KOPT-K1 (cell line): ENCODE results near the gene USP10.

ENCODE experiments used
- H3K27ac ChIP-seq: fragments of 200-600 bp; sonication (generic); 2 replicates; pipeline ENCODE4 v1.5.1; 2016; ENCODE audit warnings: antibody characterized with exemption, mild to moderate bottlenecking, low read depth, low read length; ENCODE audit not compliant: poor library complexity, severe bottlenecking
- H3K36me3 ChIP-seq: fragments of 200-600 bp; sonication (generic); 2 replicates; pipeline ENCODE4 v1.5.1; 2017; ENCODE audit warnings: antibody characterized with exemption, mild to moderate bottlenecking, low read length, moderate library complexity; ENCODE audit not compliant: insufficient read depth
- H3K9me3 ChIP-seq: fragments of 200-600 bp; sonication (generic); 2 replicates; pipeline ENCODE4 v1.5.1; 2017; ENCODE audit warnings: antibody characterized with exemption, low read length, mild to moderate bottlenecking; ENCODE audit not compliant: insufficient read depth, poor library complexity, severe bottlenecking

Gene USP10

GRCh38 chr16:84704253-84704652, 4.5 kb downstream of the USP10 start:
- Histone ChIP-seq H3K27ac (no peak overlapping the region), H3K9me3 (no peaks in the 10 kb centered on the region), H3K36me3 (peaks cover 19% of the 10 kb centered on the region; the same call in 1 of the 2 replicates)

GRCh38 chr16:84706856-84707255, 7.1 kb downstream of the USP10 start:
- no peak overlapping the region for H3K27ac ChIP-seq
- peaks cover 43% of the 10 kb centered on the region for H3K36me3 ChIP-seq
- no peaks in the 10 kb centered on the region for H3K9me3 ChIP-seq

GRCh38 chr16:84709609-84710008, 9.8 kb downstream of the USP10 start:
- no peak overlapping the region for H3K27ac ChIP-seq
- no peaks in the 10 kb centered on the region for H3K9me3 ChIP-seq
- H3K36me3 ChIP-seq: peaks cover 58% of the 10 kb centered on the region

- peaks cover 53% of the 10 kb centered on the region for H3K36me3 ChIP-seq
- H3K9me3 ChIP-seq: no peaks in the 10 kb centered on the region
- no peak overlapping the region for H3K27ac ChIP-seq
These were observed 10.9 kb downstream of the USP10 start for GRCh38 chr16:84710686-84711085.

GRCh38 chr16:84712138-84712671, 12.4 kb downstream of the USP10 start:
- Histone ChIP-seq H3K36me3 (peaks cover 64% of the 10 kb centered on the region), H3K27ac (no peak overlapping the region)

GRCh38 chr16:84712801-84713775, 13.3 kb downstream of the USP10 start:
- Histone ChIP-seq H3K27ac (no peak overlapping the region), H3K36me3 (peaks cover 72% of the 10 kb centered on the region), H3K9me3 (no peaks in the 10 kb centered on the region)

More at GRCh38 chr16:84712138-84712671, 12.4 kb downstream of the USP10 start:
- no peaks in the 10 kb centered on the region for H3K9me3 ChIP-seq

GRCh38 chr16:84714028-84714427, 14.2 kb downstream of the USP10 start:
- H3K9me3 ChIP-seq: no peaks in the 10 kb centered on the region
- peaks cover 66% of the 10 kb centered on the region for H3K36me3 ChIP-seq
- H3K27ac ChIP-seq: no peak overlapping the region

- Histone ChIP-seq H3K9me3 (no peaks in the 10 kb centered on the region), H3K36me3 (peaks cover 67% of the 10 kb centered on the region), H3K27ac (no peak overlapping the region)
These were observed 15.6 kb downstream of the USP10 start for GRCh38 chr16:84715424-84715823.

- Histone ChIP-seq H3K36me3 (peaks cover 64% of the 10 kb centered on the region), H3K9me3 (no peaks in the 10 kb centered on the region), H3K27ac (no peak overlapping the region)
These were observed 16.1 kb downstream of the USP10 start for GRCh38 chr16:84715854-84716253.

- no peak overlapping the region for H3K27ac ChIP-seq
- H3K36me3 ChIP-seq: peaks cover 64% of the 10 kb centered on the region
- no peaks in the 10 kb centered on the region for H3K9me3 ChIP-seq
These were observed 16.9 kb downstream of the USP10 start for GRCh38 chr16:84716740-84717139.

GRCh38 chr16:84717484-84717883, 17.7 kb downstream of the USP10 start:
- H3K36me3 ChIP-seq: peaks cover 64% of the 10 kb centered on the region
- H3K9me3 ChIP-seq: no peaks in the 10 kb centered on the region
- H3K27ac ChIP-seq: no peak overlapping the region

- Histone ChIP-seq H3K27ac (no peak overlapping the region), H3K9me3 (no peaks in the 10 kb centered on the region), H3K36me3 (peaks cover 54% of the 10 kb centered on the region)
These were observed 20.4 kb downstream of the USP10 start for GRCh38 chr16:84720177-84720579.

GRCh38 chr16:84722068-84722467, 22.3 kb downstream of the USP10 start:
- H3K36me3 ChIP-seq: peaks cover 39% of the 10 kb centered on the region
- no peaks in the 10 kb centered on the region for H3K9me3 ChIP-seq
- no peak overlapping the region for H3K27ac ChIP-seq

- Histone ChIP-seq H3K9me3 (no peaks in the 10 kb centered on the region), H3K27ac (no peak overlapping the region), H3K36me3 (peaks cover 30% of the 10 kb centered on the region)
These were observed 24.1 kb downstream of the USP10 start for GRCh38 chr16:84723906-84724305.

- H3K9me3 ChIP-seq: no peaks in the 10 kb centered on the region
- peaks cover 23% of the 10 kb centered on the region for H3K36me3 ChIP-seq
- no peak overlapping the region for H3K27ac ChIP-seq
These were observed 25.0 kb downstream of the USP10 start for GRCh38 chr16:84724606-84725309.
